DND-41 (cell line): ENCODE results near the gene MRPL55.

Experiments used
- ATAC-seq: fragments of 200-7000 bp; cut with Tn5 transposase; 3 replicates; pipeline ENCODE4 v1.9.1; 2021; ENCODE audit warnings: low read depth; ENCODE audit not compliant: insufficient read depth
- DNase-seq: peaks from one replicate; pipeline ENCODE4 v3.0.0-alpha.2; 2020
- H2AFZ ChIP-seq: 2 replicates; pipeline ENCODE4 v1.6.0; 2012; ENCODE audit warnings: low read depth, low read length
- H3K27ac ChIP-seq: 2 replicates; pipeline ENCODE4 v1.5.1; 2012; ENCODE audit warnings: low read length, inconsistent platforms
- H3K27me3 ChIP-seq: fragments of 200-600 bp; sonication (generic); 2 replicates; pipeline ENCODE4 v1.6.0; 2012; ENCODE audit warnings: low read length, mild to moderate bottlenecking, inconsistent platforms; ENCODE audit not compliant: insufficient read depth, poor library complexity
- H3K36me3 ChIP-seq: 2 replicates; pipeline ENCODE4 v1.5.1; 2012; ENCODE audit warnings: low read length, inconsistent platforms; ENCODE audit not compliant: insufficient read depth
- H3K4me1 ChIP-seq: 2 replicates; pipeline ENCODE4 v1.5.1; 2012; ENCODE audit warnings: mild to moderate bottlenecking, low read length; ENCODE audit not compliant: insufficient read depth
- H3K4me2 ChIP-seq: 2 replicates; pipeline ENCODE4 v1.6.0; 2012; ENCODE audit warnings: mild to moderate bottlenecking, moderate library complexity, low read length, inconsistent platforms; ENCODE audit not compliant: insufficient read depth
- H3K4me3 ChIP-seq, 2 experiments: fragments of 200-600 bp in 1 of 2; shearing (Covaris generic) in 1 of 2; 2 replicates each; pipeline ENCODE4 v1.5.1; 2012 to 2016; ENCODE audit warnings: inconsistent platforms in 2 of 2, low read length in 2 of 2, mild to moderate bottlenecking in 2 of 2, low read depth in 1 of 2, moderate library complexity in 1 of 2
- H3K79me2 ChIP-seq: 2 replicates; pipeline ENCODE4 v1.6.0; 2012; ENCODE audit warnings: low read length, inconsistent platforms; ENCODE audit not compliant: insufficient read depth
- H3K9ac ChIP-seq: 2 replicates; pipeline ENCODE4 v1.6.0; 2012; ENCODE audit warnings: low read depth, mild to moderate bottlenecking, inconsistent platforms, low read length, moderate library complexity
- H3K9me3 ChIP-seq: 2 replicates; pipeline ENCODE4 v1.5.1; 2012; ENCODE audit warnings: low read length, moderate library complexity, mild to moderate bottlenecking, inconsistent platforms; ENCODE audit not compliant: insufficient read depth, severe bottlenecking
- H4K20me1 ChIP-seq: 2 replicates; pipeline ENCODE4 v1.6.0; 2012; ENCODE audit warnings: low read length; ENCODE audit not compliant: insufficient read depth
- CTCF ChIP-seq: IDR thresholded peaks from 2 replicates; pipeline ENCODE4 v1.5.1; 2012; ENCODE audit warnings: borderline replicate concordance, low read length, moderate library complexity, mild to moderate bottlenecking; ENCODE audit not compliant: poor library complexity, severe bottlenecking; ENCODE audit errors: extremely low read depth
- EZH2 ChIP-seq: IDR thresholded peaks from 3 replicates; pipeline ENCODE4 v1.6.1; 2012; ENCODE audit warnings: borderline replicate concordance, low read depth, mild to moderate bottlenecking, moderate library complexity, low read length, inconsistent platforms; ENCODE audit not compliant: severe bottlenecking

Gene MRPL55

GRCh38 chr1:228064741-228065542 lies 44.2 kb downstream of the MRPL55 start:
- Histone ChIP-seq H3K9ac (no peak overlapping the region), H2AFZ (no peak overlapping the region), H3K4me2 (no peak overlapping the region), H3K27me3 (no peaks in the 10 kb centered on the region), H3K9me3 (no peaks in the 10 kb centered on the region), H3K4me1 (no peaks in the 10 kb centered on the region), H3K4me3 (no peak overlapping the region), H3K79me2 (no peaks in the 10 kb centered on the region), H3K27ac (no peak overlapping the region), H4K20me1 (peaks cover 4% of the 10 kb centered on the region), H3K36me3 (no peaks in the 10 kb centered on the region)
- DNase-seq, result no peak
- TF ChIP-seq EZH2 (no peak), CTCF (no peak)
- no peak for ATAC-seq

- H3K27me3 ChIP-seq, result no peaks in the 10 kb centered on the region
- ATAC-seq, result no peak
These were observed 44.8 kb downstream of the MRPL55 start for GRCh38 chr1:228064296-228064695.

GRCh38 chr1:228063251-228064191 lies 45.6 kb downstream of the MRPL55 start:
- TF ChIP-seq EZH2, result no peak
- TF ChIP-seq CTCF, result no peak
- no peaks in the 10 kb centered on the region for H3K79me2 ChIP-seq
- H3K4me3 ChIP-seq, result no peak overlapping the region
- no peaks in the 10 kb centered on the region for H3K36me3 ChIP-seq
- H3K4me2 ChIP-seq, result no peak overlapping the region
- H2AFZ ChIP-seq, result no peak overlapping the region
- H3K4me1 ChIP-seq, result no peaks in the 10 kb centered on the region
- H3K27me3 ChIP-seq, result no peaks in the 10 kb centered on the region
- H3K9me3 ChIP-seq, result no peaks in the 10 kb centered on the region
- ATAC-seq (no peak), DNase-seq (no peak)
- no peak overlapping the region for H3K9ac ChIP-seq
- H4K20me1 ChIP-seq, result peaks cover 4% of the 10 kb centered on the region
- H3K27ac ChIP-seq, result no peak overlapping the region

More at GRCh38 chr1:228064296-228064695, 44.8 kb downstream of the MRPL55 start:
- TF ChIP-seq CTCF, result no peak
- no peak for TF ChIP-seq EZH2
- Histone ChIP-seq H4K20me1 (peaks cover 4% of the 10 kb centered on the region), H3K36me3 (no peaks in the 10 kb centered on the region), H3K4me3 (no peak overlapping the region), H3K79me2 (no peaks in the 10 kb centered on the region), H3K27ac (no peak overlapping the region), H3K4me1 (no peaks in the 10 kb centered on the region), H2AFZ (no peak overlapping the region), H3K4me2 (no peak overlapping the region), H3K9me3 (no peaks in the 10 kb centered on the region), H3K9ac (no peak overlapping the region)
- no peak for DNase-seq
